Fibroblast of villous mesenchyme (primary cell): ENCODE data around the gene ARHGAP8. TPM values are rescaled to one million over a fixed set of nuclear protein-coding genes. Genes with fewer than 3 reads are reported as not detected.

ENCODE experiments used
- DNase-seq: peaks from one replicate; pipeline ENCODE4 v3.0.0-alpha.2; 2010; ENCODE audit warnings: low read depth
- H3K4me3 ChIP-seq: 2 replicates; pipeline ENCODE4 v1.5.1; 2011; ENCODE audit warnings: low read depth, mild to moderate bottlenecking, low read length
- total RNA-seq: library from RNA; depleted of rRNA; stranded (reverse); fragments of >200 nt; gene quantifications from 2 replicates; pipeline ENCODE4 v1.2.3, GENCODE V29; 2012
- TF ChIP-seq, protein P1 (sequence below): IDR thresholded peaks from 2 replicates; pipeline ENCODE4 v1.5.1; 2012; ENCODE audit warnings: low read depth, mild to moderate bottlenecking, low read length; ENCODE audit not compliant: insufficient read depth

ARHGAP8 gene
- total RNA-seq, 1 donor = under 0.01 TPM

DNA sequence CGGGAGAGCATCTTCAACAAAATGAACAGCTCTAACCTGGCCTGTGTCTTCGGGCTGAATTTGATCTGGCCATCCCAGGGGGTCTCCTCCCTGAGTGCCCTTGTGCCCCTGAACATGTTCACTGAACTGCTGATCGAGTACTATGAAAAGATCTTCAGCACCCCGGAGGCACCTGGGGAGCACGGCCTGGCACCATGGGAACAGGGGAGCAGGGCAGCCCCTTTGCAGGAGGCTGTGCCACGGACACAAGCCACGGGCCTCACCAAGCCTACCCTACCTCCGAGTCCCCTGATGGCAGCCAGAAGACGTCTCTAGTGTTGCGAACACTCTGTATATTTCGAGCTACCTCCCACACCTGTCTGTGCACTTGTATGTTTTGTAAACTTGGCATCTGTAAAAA lies 109.9 kb downstream of the ARHGAP8 start:
- TF ChIP-seq, protein P1, sequence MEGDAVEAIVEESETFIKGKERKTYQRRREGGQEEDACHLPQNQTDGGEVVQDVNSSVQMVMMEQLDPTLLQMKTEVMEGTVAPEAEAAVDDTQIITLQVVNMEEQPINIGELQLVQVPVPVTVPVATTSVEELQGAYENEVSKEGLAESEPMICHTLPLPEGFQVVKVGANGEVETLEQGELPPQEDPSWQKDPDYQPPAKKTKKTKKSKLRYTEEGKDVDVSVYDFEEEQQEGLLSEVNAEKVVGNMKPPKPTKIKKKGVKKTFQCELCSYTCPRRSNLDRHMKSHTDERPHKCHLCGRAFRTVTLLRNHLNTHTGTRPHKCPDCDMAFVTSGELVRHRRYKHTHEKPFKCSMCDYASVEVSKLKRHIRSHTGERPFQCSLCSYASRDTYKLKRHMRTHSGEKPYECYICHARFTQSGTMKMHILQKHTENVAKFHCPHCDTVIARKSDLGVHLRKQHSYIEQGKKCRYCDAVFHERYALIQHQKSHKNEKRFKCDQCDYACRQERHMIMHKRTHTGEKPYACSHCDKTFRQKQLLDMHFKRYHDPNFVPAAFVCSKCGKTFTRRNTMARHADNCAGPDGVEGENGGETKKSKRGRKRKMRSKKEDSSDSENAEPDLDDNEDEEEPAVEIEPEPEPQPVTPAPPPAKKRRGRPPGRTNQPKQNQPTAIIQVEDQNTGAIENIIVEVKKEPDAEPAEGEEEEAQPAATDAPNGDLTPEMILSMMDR = no peak
- DNase-seq = no peak
- no peak overlapping the region for H3K4me3 ChIP-seq

DNA sequence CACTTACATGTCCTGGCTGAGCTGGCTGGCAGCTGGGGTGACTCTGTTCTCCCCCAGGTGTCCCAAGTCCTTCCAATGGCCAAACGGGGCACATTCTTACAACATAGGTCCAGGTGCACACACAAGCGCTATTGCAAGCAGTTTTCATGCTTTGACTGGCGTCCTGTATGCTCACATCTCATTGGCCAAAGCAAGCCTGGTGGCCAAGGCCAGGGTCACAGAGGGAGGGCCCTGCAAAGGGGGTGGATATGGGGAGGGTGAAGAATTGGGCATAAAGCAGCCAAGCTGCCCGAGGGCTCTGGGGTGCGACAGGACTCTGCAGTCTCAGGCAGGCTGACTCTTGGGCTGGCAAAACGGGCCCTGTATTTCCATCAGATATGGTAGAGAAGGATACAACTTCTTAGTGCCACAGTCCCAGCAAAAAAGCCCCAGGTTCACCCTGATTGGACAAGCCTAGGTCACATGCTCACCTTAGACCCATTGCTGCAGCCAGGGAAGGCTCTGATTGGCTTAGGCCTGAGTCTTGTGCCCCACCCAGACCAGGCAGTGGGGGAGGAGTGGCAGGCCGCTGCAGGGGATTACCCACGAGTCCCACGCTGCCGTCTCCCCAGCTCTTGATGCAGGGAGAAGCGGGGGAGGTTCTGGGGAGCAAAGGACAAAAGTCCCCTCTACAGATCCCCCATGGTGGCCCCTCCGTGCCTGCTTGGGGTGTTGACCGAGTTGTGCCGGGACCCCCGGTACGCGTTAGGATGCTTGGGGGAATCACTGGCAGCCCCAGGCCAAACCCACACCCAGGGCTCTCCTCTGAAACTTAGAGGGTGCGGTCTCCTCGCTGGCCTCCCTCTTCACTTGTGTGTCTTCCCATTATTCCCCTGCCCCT lies 110.8 kb downstream of the ARHGAP8 start:
- TF ChIP-seq, protein P1 = no peak
- no peak for DNase-seq
- no peak overlapping the region for H3K4me3 ChIP-seq

DNA sequence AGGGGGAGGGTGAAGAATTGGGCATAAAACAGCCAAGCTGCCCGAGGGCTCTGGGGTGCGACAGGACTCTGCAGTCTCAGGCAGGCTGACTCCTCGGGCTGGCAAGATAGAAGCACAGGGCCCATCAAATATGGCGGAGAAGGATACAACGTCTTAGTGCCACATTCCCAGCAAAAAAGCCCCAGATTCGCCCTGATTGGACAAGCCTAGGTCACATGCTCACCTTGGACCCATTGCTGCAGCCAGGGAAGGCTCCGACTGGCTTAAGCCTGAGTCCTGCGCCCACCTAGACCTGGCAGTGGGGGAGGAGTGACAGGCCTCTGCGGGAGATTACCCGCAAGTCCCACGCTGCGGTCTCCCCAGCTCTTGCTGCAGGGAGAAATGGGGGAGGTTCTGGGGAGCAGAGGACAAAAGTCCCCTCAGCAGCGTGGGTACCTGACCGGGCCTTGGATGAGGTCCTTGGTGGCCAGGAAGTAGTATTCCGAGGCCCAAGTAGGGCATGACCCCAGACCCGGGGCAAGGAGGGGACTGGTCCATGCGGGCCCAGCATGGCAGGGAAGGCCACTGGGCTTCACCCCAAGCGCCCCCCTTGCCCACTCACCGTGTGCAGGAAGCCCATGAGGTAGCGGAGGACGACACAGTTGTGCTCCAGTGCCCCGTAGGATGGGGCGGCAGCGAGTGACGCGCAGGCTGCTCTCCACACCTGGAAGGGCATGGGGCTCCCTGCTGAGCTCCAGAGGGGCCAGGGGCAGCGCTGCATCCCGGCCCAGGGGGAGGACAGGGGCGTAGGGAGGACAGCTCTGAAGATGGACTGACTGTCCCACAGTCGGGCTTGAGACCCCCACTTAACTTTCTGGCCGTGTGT lies 113.0 kb downstream of the ARHGAP8 start:
- no peak for DNase-seq
- TF ChIP-seq, protein P1 = no peak
- H3K4me3 ChIP-seq = no peak overlapping the region

DNA sequence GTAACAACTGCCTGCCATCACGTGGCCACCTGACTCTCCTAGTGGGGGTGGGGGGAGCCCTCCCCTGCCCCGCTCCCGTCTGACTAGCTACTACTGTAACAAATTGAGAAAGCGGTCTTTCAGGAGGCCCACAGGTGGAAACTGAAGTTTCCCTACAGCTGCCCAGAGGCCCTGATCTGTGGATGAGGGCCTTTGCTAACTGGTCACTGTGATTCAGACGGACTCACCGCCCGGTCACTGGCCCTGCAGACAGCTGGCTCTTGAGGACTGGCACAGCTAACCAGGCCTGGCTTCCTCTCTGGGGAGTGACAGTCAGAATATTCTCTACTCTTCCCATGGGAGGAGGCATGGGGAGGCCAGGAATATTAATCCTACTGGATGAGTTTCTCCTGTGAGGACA lies 116.8 kb downstream of the ARHGAP8 start:
- TF ChIP-seq, protein P1 = no peak
- no peak for DNase-seq

DNA sequence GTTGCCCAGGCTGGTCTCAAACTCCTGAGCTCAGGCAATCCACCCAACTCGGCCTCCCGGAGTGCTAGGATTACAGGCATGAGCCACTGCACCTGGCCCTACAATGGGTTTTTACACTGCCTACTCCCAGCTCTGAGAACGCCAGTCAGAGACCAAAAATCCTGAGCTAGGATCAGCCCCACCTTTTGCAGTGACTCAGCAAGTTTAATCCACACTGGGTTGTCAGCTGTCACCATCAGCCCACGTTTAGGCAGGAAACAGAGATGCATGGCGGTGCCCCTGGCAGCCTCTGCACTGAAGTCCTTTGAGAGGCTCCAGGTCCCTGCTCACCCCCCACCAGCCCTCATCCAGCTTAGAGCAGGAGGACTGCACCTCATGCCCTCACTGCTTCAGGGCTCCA lies 117.6 kb downstream of the ARHGAP8 start:
- H3K4me3 ChIP-seq = no peak overlapping the region
- DNase-seq = peak; percentile 8

More for the DNA sequence above, 116.8 kb downstream of the ARHGAP8 start:
- H3K4me3 ChIP-seq = no peak overlapping the region

DNA sequence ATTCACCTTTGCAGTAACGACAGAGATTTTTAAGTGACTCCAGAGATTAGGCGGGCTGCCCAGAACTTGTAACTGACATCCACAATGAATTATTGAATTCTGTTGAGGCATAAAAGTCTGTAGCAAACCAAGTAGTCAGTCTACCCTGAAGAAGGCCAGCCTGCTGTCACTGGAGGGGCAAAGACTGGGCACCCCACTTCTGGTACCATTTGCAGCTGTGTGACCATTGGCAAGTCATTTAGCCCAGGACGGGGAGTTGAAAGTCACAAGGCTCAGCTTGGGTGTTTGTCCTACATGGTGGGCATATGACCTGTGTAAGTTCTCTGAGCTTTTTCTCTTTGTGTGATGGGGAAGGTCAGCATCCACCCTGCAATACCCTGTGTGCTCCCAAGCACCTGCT lies 119.4 kb downstream of the ARHGAP8 start:
- TF ChIP-seq, protein P1 = no peak
- no peak for DNase-seq
- H3K4me3 ChIP-seq = no peak overlapping the region

More for the DNA sequence above, 117.6 kb downstream of the ARHGAP8 start:
- TF ChIP-seq, protein P1 = no peak
